Neuronal stem cell (in vitro differentiated cells): ENCODE results near the gene ANHX.
"Not testable (repeated sequence)": the region's sequence is repeated elsewhere in the genome, so short reads cannot be mapped to it uniquely, and the experiment has no call there.

Experiments used
- DNase-seq: peaks from one replicate; pipeline ENCODE4 v3.0.0-alpha.2; 2013; ENCODE audit warnings: low spot score
- H2AFZ ChIP-seq: one replicate; pipeline ENCODE4 v1.6.1; 2013; ENCODE audit warnings: mild to moderate bottlenecking, low read length, inconsistent platforms
- H2AK5ac ChIP-seq: 2 replicates; pipeline ENCODE4 v1.6.1; 2013; ENCODE audit warnings: low read depth, mild to moderate bottlenecking, inconsistent platforms, low read length, moderate library complexity, mixed read lengths
- H2BK120ac ChIP-seq: 2 replicates; pipeline ENCODE4 v1.6.1; 2013; ENCODE audit warnings: low read depth, mild to moderate bottlenecking, inconsistent platforms, low read length, moderate library complexity, mixed read lengths
- H2BK12ac ChIP-seq: one replicate; pipeline ENCODE4 v1.6.1; 2013; ENCODE audit warnings: low read length, inconsistent platforms
- H2BK15ac ChIP-seq: 2 replicates; pipeline ENCODE4 v1.6.1; 2013; ENCODE audit warnings: mild to moderate bottlenecking, low read length, inconsistent platforms, mixed read lengths
- H2BK5ac ChIP-seq: one replicate; pipeline ENCODE4 v1.6.1; 2013; ENCODE audit warnings: inconsistent platforms, mild to moderate bottlenecking, low read length, moderate library complexity
- H3K14ac ChIP-seq: one replicate; pipeline ENCODE4 v1.6.1; 2013; ENCODE audit warnings: low read length, inconsistent platforms
- H3K18ac ChIP-seq: 2 replicates; pipeline ENCODE4 v1.6.1; 2013; ENCODE audit warnings: low read length, inconsistent platforms
- H3K23ac ChIP-seq: 2 replicates; pipeline ENCODE4 v1.6.1; 2013; ENCODE audit warnings: low read depth, mild to moderate bottlenecking, mixed read lengths, low read length, inconsistent platforms; ENCODE audit not compliant: poor library complexity
- H3K27ac ChIP-seq: replicated peaks from 3 replicates; pipeline ENCODE4 v1.5.1; 2013; ENCODE audit warnings: low read length, inconsistent platforms
- H3K27me3 ChIP-seq, 3 experiments: 2 replicates each; pipeline ENCODE4 v1.6.1; 2013; ENCODE audit warnings: low read length in 3 of 3, mild to moderate bottlenecking in 2 of 3, inconsistent platforms in 1 of 3, low read depth in 1 of 3, mixed read lengths in 1 of 3, moderate library complexity in 1 of 3; ENCODE audit not compliant: control insufficient read depth in 3 of 3, insufficient read depth in 3 of 3
- H3K36me3 ChIP-seq, 2 donors: replicated peaks in 1 of 2; 2 replicates each; pipeline ENCODE4 v1.6.1; 2013; ENCODE audit warnings: low read length in 2 of 2; ENCODE audit not compliant: control insufficient read depth in 2 of 2, insufficient read depth in 2 of 2
- H3K4ac ChIP-seq: 2 replicates; pipeline ENCODE4 v1.6.1; 2013; ENCODE audit warnings: inconsistent platforms, mild to moderate bottlenecking, low read length, moderate library complexity
- H3K4me1 ChIP-seq, 2 donors: 1 replicate in 1 of 2; 2 replicates in 1 of 2; pipeline ENCODE4 v1.6.1; 2013; ENCODE audit warnings: low read length in 2 of 2, low read depth in 1 of 2; ENCODE audit not compliant: control insufficient read depth in 2 of 2, insufficient read depth in 1 of 2
- H3K4me2 ChIP-seq: one replicate; pipeline ENCODE4 v1.6.1; 2013; ENCODE audit warnings: mild to moderate bottlenecking, low read length, inconsistent platforms; ENCODE audit not compliant: insufficient read depth, poor library complexity, severe bottlenecking
- H3K4me3 ChIP-seq, 2 donors: 2 replicates each; pipeline ENCODE4 v1.5.1; 2013; ENCODE audit warnings: low read length in 2 of 2, mild to moderate bottlenecking in 2 of 2, inconsistent platforms in 1 of 2, moderate library complexity in 1 of 2
- H3K79me1 ChIP-seq: one replicate; pipeline ENCODE4 v1.6.1; 2013; ENCODE audit warnings: low read depth, mild to moderate bottlenecking, inconsistent platforms, low read length, moderate library complexity
- H3K9ac ChIP-seq: one replicate; pipeline ENCODE4 v1.6.1; 2013; ENCODE audit warnings: mild to moderate bottlenecking, low read depth, low read length, inconsistent platforms; ENCODE audit not compliant: poor library complexity
- H3K9me3 ChIP-seq, 2 donors: replicated peaks in 1 of 2; 2 replicates each; pipeline versions ENCODE3 to v1.6.1; 2013; ENCODE audit warnings: low read length in 2 of 2, mild to moderate bottlenecking in 2 of 2, inconsistent platforms in 1 of 2, low read depth in 1 of 2, mixed read lengths in 1 of 2, moderate library complexity in 1 of 2; ENCODE audit not compliant: control insufficient read depth in 2 of 2, insufficient read depth in 1 of 2
- H4K8ac ChIP-seq: one replicate; pipeline ENCODE4 v1.6.1; 2013; ENCODE audit warnings: low read depth, mild to moderate bottlenecking, inconsistent platforms, low read length, moderate library complexity
- H4K91ac ChIP-seq: one replicate; pipeline ENCODE4 v1.6.1; 2013; ENCODE audit warnings: low read length, low read depth, mild to moderate bottlenecking, inconsistent platforms; ENCODE audit not compliant: poor library complexity
- WGBS, 2 donors: extraction: QIAGEN DNeasy Blood & Tissue Kit; methylation state at CpG; one replicate each; pipeline ENCODE4 v1.1.7; 2013; ENCODE audit warnings: missing lambda C conversion rate in 2 of 2, mixed read lengths in 1 of 2; ENCODE audit not compliant: insufficient read length in 2 of 2, insufficient replicate concordance in 1 of 2; ENCODE audit errors: extremely low coverage in 2 of 2; 5-methylcytosine and 5-hydroxymethylcytosine counted together

Gene ANHX

DNA sequence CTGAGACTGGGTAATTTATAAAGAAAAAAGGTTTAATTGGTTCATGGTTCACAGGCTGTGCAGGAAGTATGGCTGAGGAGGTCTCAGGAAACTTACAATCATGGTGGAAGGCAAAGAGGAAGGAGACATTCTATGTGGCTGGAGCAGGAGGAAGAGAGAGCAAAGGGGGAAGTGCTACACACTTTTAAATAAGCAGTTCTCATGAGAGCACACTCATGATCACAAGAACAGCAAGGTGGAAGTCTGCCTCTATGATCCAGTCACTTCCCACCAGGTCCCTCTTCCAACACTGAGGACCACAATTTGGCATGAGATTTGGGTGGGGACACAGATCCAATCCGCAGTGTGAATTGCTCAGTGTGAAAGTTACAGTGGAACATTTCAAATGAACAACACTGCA is 20.2 kb upstream of the ANHX start:
- not testable (repeated sequence) for H3K23ac ChIP-seq, H3K27ac ChIP-seq, H2BK12ac ChIP-seq, H2BK120ac ChIP-seq, H3K14ac ChIP-seq, H2AFZ ChIP-seq, H2AK5ac ChIP-seq, H4K8ac ChIP-seq, H3K79me1 ChIP-seq, H2BK5ac ChIP-seq, H3K36me3 ChIP-seq, H3K18ac ChIP-seq, H3K4ac ChIP-seq, H3K9ac ChIP-seq, H3K4me1 ChIP-seq, H3K9me3 ChIP-seq, DNase-seq, H3K27me3 ChIP-seq, H2BK15ac ChIP-seq, H3K4me2 ChIP-seq, H4K91ac ChIP-seq, H3K4me3 ChIP-seq
- WGBS, 2 donors: no CpG with 5 or more reads among the region's 1 CpG

DNA sequence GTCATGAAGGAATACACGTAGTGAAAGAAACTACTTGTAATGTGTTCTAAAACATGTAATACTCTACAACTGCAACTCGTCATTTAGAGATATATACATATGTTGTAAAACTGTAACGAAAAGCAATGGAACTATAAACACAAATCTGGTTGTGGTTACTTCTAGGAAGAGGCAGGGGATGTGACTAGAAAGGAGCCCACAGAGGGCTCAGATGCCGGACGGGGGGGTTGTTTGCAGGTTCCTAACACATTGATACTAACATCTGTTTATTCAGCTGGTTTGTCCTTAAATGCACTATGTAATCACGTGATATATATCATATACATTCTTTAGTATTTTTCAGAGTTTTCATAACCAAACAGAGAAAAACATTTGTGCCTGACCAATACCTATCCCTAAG is 16.1 kb upstream of the ANHX start:
- H2BK5ac ChIP-seq: no peak overlapping the region
- H3K4me2 ChIP-seq: no peak overlapping the region
- H2BK15ac ChIP-seq: no peak overlapping the region
- no peak overlapping the region for H3K27ac ChIP-seq
- no peaks in the 10 kb centered on the region for H3K9me3 ChIP-seq
- no peak overlapping the region for H3K4ac ChIP-seq
- no peak overlapping the region for H3K9ac ChIP-seq
- no peak overlapping the region for H2AK5ac ChIP-seq
- H2BK120ac ChIP-seq: no peak overlapping the region
- no peaks in the 10 kb centered on the region for H3K79me1 ChIP-seq
- no peak overlapping the region for H3K14ac ChIP-seq
- no peak overlapping the region for H3K23ac ChIP-seq
- H3K4me3 ChIP-seq: no peak overlapping the region
- no peak overlapping the region for H2BK12ac ChIP-seq
- no peaks in the 10 kb centered on the region for H3K36me3 ChIP-seq
- no peak overlapping the region for H4K91ac ChIP-seq
- WGBS, 2 donors: no CpG with 5 or more reads among the region's 6 CpGs
- H4K8ac ChIP-seq: no peak overlapping the region
- no peaks in the 10 kb centered on the region for H3K27me3 ChIP-seq
- no peaks in the 10 kb centered on the region for H3K4me1 ChIP-seq
- H2AFZ ChIP-seq: no peak overlapping the region
- DNase-seq: no peak
- H3K18ac ChIP-seq: no peak overlapping the region

DNA sequence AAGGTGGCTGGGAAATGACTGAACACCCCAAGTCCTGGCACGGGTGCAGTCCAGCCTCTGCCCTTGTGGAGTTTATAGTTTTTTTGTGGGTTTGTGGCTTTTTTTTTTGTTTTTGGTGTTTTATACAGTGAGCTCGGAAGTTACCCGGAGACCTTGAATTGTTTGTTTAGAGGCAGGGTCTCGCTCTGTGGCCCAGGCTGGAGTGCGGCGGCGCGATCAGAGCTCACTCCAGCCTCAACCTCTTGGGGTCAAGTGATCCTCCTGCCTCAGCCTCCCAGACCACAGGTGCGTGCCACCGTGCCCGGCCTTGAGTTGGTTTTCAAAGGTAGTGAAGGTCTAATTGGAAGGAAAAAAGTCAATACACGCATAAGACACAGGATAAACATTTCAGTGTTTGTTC is 879 bp upstream of the ANHX start:
- DNase-seq: no peak
- Histone ChIP-seq H3K4me1 (no peaks in the 10 kb centered on the region), H3K4me2 (no peak overlapping the region), H3K4me3 (no peak overlapping the region), H3K27me3 (no peaks in the 10 kb centered on the region), H3K23ac (no peak overlapping the region), H2BK15ac (no peak overlapping the region), H2AFZ (no peak overlapping the region), H2BK12ac (no peak overlapping the region), H3K9ac (no peak overlapping the region), H3K4ac (no peak overlapping the region), H4K8ac (no peak overlapping the region), H4K91ac (no peak overlapping the region), H3K79me1 (no peaks in the 10 kb centered on the region), H3K18ac (no peak overlapping the region), H2BK120ac (no peak overlapping the region), H3K14ac (no peak overlapping the region), H2AK5ac (no peak overlapping the region), H2BK5ac (no peak overlapping the region), H3K27ac (no peak overlapping the region), H3K9me3 (peaks cover 12 to 50% of the 10 kb centered on the region in 2 donors), H3K36me3 (no peaks in the 10 kb centered on the region)
- no CpG with 5 or more reads among the region's 12 CpGs for WGBS, 2 donors

DNA sequence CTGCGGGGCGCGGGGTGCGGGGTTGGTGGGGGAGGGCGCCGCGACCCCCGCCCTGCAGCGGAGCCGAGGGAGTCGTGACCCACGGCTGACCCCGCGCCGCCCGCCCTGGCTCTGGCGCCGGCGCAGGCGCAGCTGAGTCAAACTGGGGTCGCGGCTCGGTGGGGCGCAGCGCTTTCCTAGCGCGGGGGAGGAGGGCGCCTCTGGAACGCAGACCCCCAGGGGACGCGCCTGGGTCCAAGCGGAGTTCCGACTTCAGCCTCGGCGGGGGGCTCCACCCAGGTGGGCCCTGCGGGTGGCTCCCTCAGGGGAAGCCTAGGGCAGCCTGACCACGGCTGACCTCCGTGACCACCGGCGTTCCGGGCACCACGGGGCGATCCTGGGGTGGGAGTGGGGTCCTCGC is 467 bp upstream of the ANHX start:
- H3K4me2 ChIP-seq: no peak overlapping the region
- no peak overlapping the region for H2BK120ac ChIP-seq
- no peak overlapping the region for H4K91ac ChIP-seq
- H3K9me3 ChIP-seq: peaks cover 16 to 53% of the 10 kb centered on the region in 2 donors
- H2BK5ac ChIP-seq: no peak overlapping the region
- no peak overlapping the region for H2BK12ac ChIP-seq
- no CpG with 5 or more reads among the region's 44 CpGs for WGBS, 2 donors
- no peak overlapping the region for H3K23ac ChIP-seq
- no peak overlapping the region for H3K4me3 ChIP-seq
- no peak for DNase-seq
- no peak overlapping the region for H3K4ac ChIP-seq
- H3K27me3 ChIP-seq: no peaks in the 10 kb centered on the region
- H4K8ac ChIP-seq: no peak overlapping the region
- no peak overlapping the region for H3K27ac ChIP-seq
- H2AK5ac ChIP-seq: no peak overlapping the region
- no peaks in the 10 kb centered on the region for H3K79me1 ChIP-seq
- no peak overlapping the region for H3K9ac ChIP-seq
- H2AFZ ChIP-seq: no peak overlapping the region
- no peak overlapping the region for H3K18ac ChIP-seq
- no peaks in the 10 kb centered on the region for H3K36me3 ChIP-seq
- H3K14ac ChIP-seq: no peak overlapping the region
- no peak overlapping the region for H2BK15ac ChIP-seq
- H3K4me1 ChIP-seq: no peaks in the 10 kb centered on the region
